Pancreas (tissue), 10 donors: ENCODE results near the gene GATD1. TPM values are rescaled to one million over a fixed set of nuclear protein-coding genes. Genes with fewer than 3 reads are reported as not detected.

Source experiments
- ATAC-seq, 4 donors: fragments of 200-7000 bp; cut with Tn5 transposase; one replicate each; pipeline versions ENCODE4 v1.8.0 to v1.9.1; 2020; ENCODE audit warnings: mild to moderate bottlenecking in 4 of 4, moderate library complexity in 4 of 4
- DNase-seq, 6 donors: peaks; one replicate each; pipeline ENCODE4 v3.0.0-alpha.2; 2020
- FAIRE-seq: peaks from 2 replicates; lab custom pipeline; 2012; peaks lifted over from hg19 to GRCh38; lab: Jason Lieb, UNC
- H3K27ac ChIP-seq, 4 donors: fragments of 200-600 bp; sonication (generic); 1 replicate in 3 of 4; 2 replicates in 1 of 4; pipeline versions ENCODE4 v1.5.0 to v1.8.0; 2020
- H3K27me3 ChIP-seq, 4 donors: fragments of 200-600 bp; one replicate each; pipeline ENCODE4 v1.8.0; 2021
- H3K36me3 ChIP-seq, 3 donors: fragments of 200-600 bp; sonication (generic) in 1 of 3; one replicate each; pipeline versions ENCODE4 v1.5.0 to v1.8.0; 2020 to 2021
- H3K4me1 ChIP-seq, 3 donors: fragments of 200-600 bp; one replicate each; pipeline ENCODE4 v1.8.0; 2021
- H3K4me3 ChIP-seq, 4 donors: fragments of 200-600 bp; sonication (generic) in 2 of 4; one replicate each; pipeline versions ENCODE4 v1.5.0 to v1.8.0; 2020 to 2021
- H3K9me3 ChIP-seq, 4 donors: fragments of 200-600 bp; one replicate each; pipeline ENCODE4 v1.8.0; 2021
- CTCF ChIP-seq, 4 donors: fragments of 200-600 bp; sonication (generic) in 3 of 4; IDR thresholded peaks; one replicate each; pipeline versions ENCODE4 v1.5.0 to v1.8.0; 2021; ENCODE audit warnings: antibody characterized with exemption in 4 of 4
- WGBS, 2 donors: extraction: QIAGEN DNeasy Blood & Tissue Kit; methylation state at CpG; one replicate each; pipeline ENCODE4 v1.1.7; 2013; 5-methylcytosine and 5-hydroxymethylcytosine counted together
- intact Hi-C, 3 donors: fragments of 100-400 bp; cut with DNase I; formaldehyde crosslinking; loops; one replicate each; pipeline versions ENCODE4 v1.11.1 to v1.14.2; 2022
- polyA plus RNA-seq, 2 donors: library from polyadenylated mRNA; stranded (reverse); fragments of 200-250 nt; gene quantifications; one replicate each; pipeline ENCODE4 v1.2.3, GENCODE V29; 2013
- total RNA-seq, 6 donors: library from RNA; stranded (reverse); fragmentation: NEBNext Ultra II Directional in 4 of 6; extraction: Animal tissue kit (Norgen Biotek cat#: 25700) in 4 of 6; gene quantifications; one replicate each; pipeline versions ENCODE4 v1.2.1 to v1.2.4, GENCODE V29; 2021 to 2023
- donor health status: healthy with polysubstance abuse.
- donor health status: DM: no; HTN: no; CAD: no; lungs with moderate emphysema.
- donor health status: DM: no; HTN: no; CAD: no.
- donor health status: control.
- donor health status: control.
- donor health status: Bipolar disorder and iron deficiency.
- donor health status: DM: yes; HTN: yes; CAD: no.
- donor health status: DM: no; HTN: no; CAD: no.
- donor health status: DM: no; HTN: no; CAD: no.
- donor health status: DM: yes; HTN: yes; CAD: no.

The GATD1 gene
- total and polyA plus RNA-seq, 8 donors = 13.6 to 43.2 (median 21.5) TPM

- 0 to 1% methylated on average over 39 to 112 of the region's 112 CpGs for WGBS, 2 donors
- H3K9me3 ChIP-seq = no peaks in the 10 kb centered on the region
- H3K36me3 ChIP-seq = no peaks in the 10 kb centered on the region
- DNase-seq (peak; percentile 91 to 98 (median 94)), FAIRE-seq (no peak), ATAC-seq (peak; percentile 98 to 99 (median 98))
- peak within 1 kb of the TSS; percentile 84 to 97 (median 88) for H3K4me3 ChIP-seq
- intact Hi-C loops = no loop called here
- peak in 1 of 4 donors; percentile 12 for TF ChIP-seq CTCF (IDR thresholded peaks at IDR 0.05)
- no peaks in the 10 kb centered on the region for H3K27me3 ChIP-seq
- peaks cover 0 to 15% (median 12%) of the 10 kb centered on the region in 3 donors for H3K4me1 ChIP-seq
- peak within 1 kb of the TSS; percentile 74 to 82 (median 76) for H3K27ac ChIP-seq
Observed at GRCh38 chr11:747158-748006, 29.9 kb downstream of the GATD1 start, which contains the start of gene TALDO1. TALDO1 (plus strand) TSS chr11:747464; CDS start chr11:747482, 18 bp downstream.

- H3K27ac ChIP-seq = peak overlapping the region; percentile 74 to 82 (median 76)
- WGBS, 2 donors = 22 to 31% methylated on average over 34 to 46 of the region's 46 CpGs
Observed at GRCh38 chr11:746289-747157, 30.8 kb downstream of the GATD1 start.

GRCh38 chr11:745428-745827 is 31.9 kb downstream of the GATD1 start:
- no peaks in the 10 kb centered on the region for H3K27me3 ChIP-seq
- no peak for DNase-seq
- FAIRE-seq = no peak
- H3K36me3 ChIP-seq = no peaks in the 10 kb centered on the region
- peaks cover 0 to 15% (median 12%) of the 10 kb centered on the region in 3 donors for H3K4me1 ChIP-seq
- H3K9me3 ChIP-seq = no peaks in the 10 kb centered on the region
- H3K4me3 ChIP-seq = no peak overlapping the region
- no peak overlapping the region for H3K27ac ChIP-seq
- intact Hi-C loops = no loop called here
- no peak for ATAC-seq
- WGBS, 2 donors = 17 to 21% methylated on average over 1 of the region's 1 CpG
- no peak for TF ChIP-seq CTCF (IDR thresholded peaks at IDR 0.05)

More at GRCh38 chr11:746289-747157, 30.8 kb downstream of the GATD1 start:
- H3K27me3 ChIP-seq = no peaks in the 10 kb centered on the region
- H3K36me3 ChIP-seq = no peaks in the 10 kb centered on the region
- H3K4me1 ChIP-seq = peaks cover 0 to 15% (median 12%) of the 10 kb centered on the region in 3 donors
- intact Hi-C loops = no loop called here
- no peaks in the 10 kb centered on the region for H3K9me3 ChIP-seq
- DNase-seq (peak in 1 of 6 donors; percentile 29), FAIRE-seq (no peak), ATAC-seq (peak; percentile 30 to 42 (median 34))
- TF ChIP-seq CTCF (IDR thresholded peaks at IDR 0.05) = no peak
- peak overlapping the region; percentile 84 to 97 (median 88) for H3K4me3 ChIP-seq

- TF ChIP-seq CTCF (IDR thresholded peaks at IDR 0.05) = no peak
- no peaks in the 10 kb centered on the region for H3K9me3 ChIP-seq
- no peak overlapping the region for H3K27ac ChIP-seq
- 89 to 97% methylated on average over 4 of the region's 4 CpGs for WGBS, 2 donors
- intact Hi-C loops = no loop called here
- DNase-seq (no peak), ATAC-seq (no peak), FAIRE-seq (no peak)
- H3K4me3 ChIP-seq = no peak overlapping the region
- H3K27me3 ChIP-seq = no peaks in the 10 kb centered on the region
- no peaks in the 10 kb centered on the region for H3K36me3 ChIP-seq
- H3K4me1 ChIP-seq = peaks cover 0 to 3% (median 0%) of the 10 kb centered on the region in 3 donors
Observed at GRCh38 chr11:742571-743201, 34.6 kb downstream of the GATD1 start.
